K562 (cell line): Measurements from ENCODE around the gene FAF2. TPM values are rescaled to one million over a fixed set of nuclear protein-coding genes. Genes with fewer than 3 reads are reported as not detected.

Experiments
- CBFB ChIP-seq: sonication (generic); formaldehyde crosslinking; IDR thresholded peaks from 2 replicates; pipeline ENCODE4 v1.4.0; 2020; ENCODE audit warnings: mild to moderate bottlenecking, missing genetic modification reagents
- CXXC5 ChIP-seq: fragments of 250-450 bp; sonication (Bioruptor Pico); IDR thresholded peaks from 2 replicates; pipeline ENCODE4 v1.8.0; 2022; ENCODE audit warnings: inconsistent platforms, mild to moderate bottlenecking, moderate library complexity
- ELF1 ChIP-seq: fragments of 200-800 bp; sonication (Bioruptor generic); IDR thresholded peaks from 2 replicates; pipeline ENCODE4 v1.6.1; 2016; ENCODE audit warnings: missing genetic modification characterization, missing compliant biosample characterization
- ETS2 ChIP-seq: IDR thresholded peaks from 2 replicates; pipeline ENCODE4 v1.6.1; 2016; ENCODE audit warnings: borderline replicate concordance, missing genetic modification characterization, mild to moderate bottlenecking, moderate library complexity, missing compliant biosample characterization; ENCODE audit not compliant: poor library complexity, severe bottlenecking
- GTF2A2 ChIP-seq: IDR thresholded peaks from 2 replicates; pipeline ENCODE4 v1.6.1; 2016; ENCODE audit warnings: mild to moderate bottlenecking, missing genetic modification characterization, missing compliant biosample characterization
- KLF1 ChIP-seq: fragments of 450-650 bp; IDR thresholded peaks from 2 replicates; pipeline ENCODE4 v1.6.1; 2016; ENCODE audit warnings: missing genetic modification characterization, missing compliant biosample characterization
- MLX ChIP-seq, 2 experiments: fragments of 450-650 bp in 1 of 2; sonication (generic) in 1 of 2; formaldehyde crosslinking; conservative IDR thresholded peaks; 2 replicates each; pipeline versions ENCODE4 v1.4.0 to v1.8.1; 2020 to 2022; ENCODE audit warnings: mild to moderate bottlenecking in 1 of 2, missing genetic modification reagents in 1 of 2
- NRF1 ChIP-seq, 2 experiments: fragments of 450-650 bp; IDR thresholded peaks in 1 of 2; conservative IDR thresholded peaks in 1 of 2; 2 replicates each; pipeline ENCODE4 v1.6.1; 2014; ENCODE audit warnings: mild to moderate bottlenecking in 2 of 2
- RCOR1 ChIP-seq, 2 experiments: IDR thresholded peaks; 2 replicates each; pipeline ENCODE4 v1.6.1; 2012; ENCODE audit warnings: low read depth in 2 of 2, low read length in 2 of 2, borderline replicate concordance in 1 of 2, improper control_type of control experiment in 1 of 2
- SIX5 ChIP-seq, 2 experiments: IDR thresholded peaks; 2 replicates each; pipeline ENCODE4 v1.6.1; 2011; ENCODE audit warnings: low read length in 2 of 2, borderline replicate concordance in 1 of 2, low read depth in 1 of 2, mild to moderate bottlenecking in 1 of 2, moderate library complexity in 1 of 2; ENCODE audit not compliant: insufficient read depth in 1 of 2
- SNIP1 ChIP-seq: fragments of 450-650 bp; IDR thresholded peaks from 2 replicates; pipeline ENCODE4 v1.7.1; 2017; ENCODE audit warnings: low read depth, mild to moderate bottlenecking
- TBP ChIP-seq: optimal IDR thresholded peaks from 2 replicates; pipeline ENCODE3; 2011; ENCODE audit warnings: low read depth, low read length, improper control_type of control experiment
- ZBTB8A ChIP-seq: fragments of 450-650 bp; IDR thresholded peaks from 2 replicates; pipeline ENCODE4 v1.6.1; 2018; ENCODE audit warnings: mild to moderate bottlenecking, moderate library complexity; ENCODE audit not compliant: partially characterized antibody
- ZBTB9 ChIP-seq: fragments of 450-650 bp; formaldehyde crosslinking; IDR thresholded peaks from 2 replicates; pipeline ENCODE4 v1.4.0; 2020; ENCODE audit warnings: mild to moderate bottlenecking, moderate library complexity
- ZNF212 ChIP-seq: fragments of 450-650 bp; formaldehyde crosslinking; IDR thresholded peaks from 2 replicates; pipeline ENCODE4 v1.4.0; 2020; ENCODE audit warnings: mild to moderate bottlenecking
- polyA plus RNA-seq, 8 experiments: library from polyadenylated mRNA; depleted of rRNA in 4 of 8; stranded (reverse) in 5 of 8; unstranded in 3 of 8; fragments of >200 nt; fragmentation: Nextera tagmentation in 2 of 8; fragmentation: Illumina TruSeq in 1 of 8; extraction: Ambion mirVana in 2 of 8; extraction: Trizol in 1 of 8; gene quantifications; 2 replicates each; pipeline versions ENCODE4 v1.2.1 to v1.2.3, GENCODE V29; 2011 to 2014; ENCODE audit warnings: inconsistent platforms in 1 of 8, missing spikeins in 1 of 8
- total RNA-seq, 7 experiments: library from RNA; depleted of rRNA in 6 of 7; stranded (reverse); fragments of >200 nt in 6 of 7; fragmentation: Illumina TruSeq in 2 of 7; extraction: Trizol in 2 of 7; gene quantifications; 2 replicates each; pipeline versions ENCODE4 v1.2.1 to v1.2.3, GENCODE V29; 2011 to 2021; ENCODE audit warnings: low replicate concordance in 1 of 7
- TF ChIP-seq, protein P1 (sequence below): fragments of 250-450 bp; sonication (Bioruptor Pico); IDR thresholded peaks from 2 replicates; pipeline ENCODE4 v1.8.0; 2022; ENCODE audit warnings: moderate library complexity, mild to moderate bottlenecking, inconsistent platforms
- TF ChIP-seq, protein P2 (sequence below): sonication (generic); formaldehyde crosslinking; IDR thresholded peaks from 2 replicates; pipeline ENCODE4 v1.8.0; 2023; ENCODE audit warnings: mild to moderate bottlenecking, missing genetic modification reagents
- TF ChIP-seq, protein P3 (sequence below), 2 experiments: fragments of 200-800 bp in 1 of 2; sonication (Bioruptor generic) in 1 of 2; sonication (generic) in 1 of 2; formaldehyde crosslinking in 1 of 2; IDR thresholded peaks in 1 of 2; conservative IDR thresholded peaks in 1 of 2; 2 replicates each; pipeline versions ENCODE4 v1.5.0 to v1.6.1; 2016 to 2020; ENCODE audit warnings: missing compliant biosample characterization in 1 of 2, missing genetic modification characterization in 1 of 2, missing genetic modification reagents in 1 of 2

FAF2 gene
- total and polyA plus RNA-seq, 9 of the 15 experiments (the other 6 are each of a cell fraction or from before 2014, with no cell fraction given): 25.0 to 44.6 (median 36.1) TPM

DNA sequence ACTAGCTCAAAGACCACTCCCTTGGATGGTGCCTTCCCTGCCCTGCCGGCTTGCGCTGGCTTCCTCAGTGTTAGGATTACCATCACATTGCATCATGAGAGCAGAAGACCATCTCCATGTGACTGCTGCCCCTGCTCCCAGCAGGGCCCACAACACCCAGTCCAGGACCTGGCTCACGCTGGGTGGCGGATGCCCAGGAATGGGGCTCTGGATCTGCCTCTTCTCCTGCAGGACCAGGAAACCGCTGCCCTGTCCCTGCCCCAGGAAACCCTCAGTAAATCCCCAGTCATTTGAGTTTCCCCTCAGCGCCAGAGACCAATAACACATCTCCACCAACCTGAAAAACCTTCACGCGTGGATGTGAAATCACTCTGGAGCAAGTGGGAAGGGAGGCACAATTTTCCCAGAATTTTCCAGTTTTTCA, 92.3 kb downstream of the FAF2 start (continued):
- TF ChIP-seq, protein P1, sequence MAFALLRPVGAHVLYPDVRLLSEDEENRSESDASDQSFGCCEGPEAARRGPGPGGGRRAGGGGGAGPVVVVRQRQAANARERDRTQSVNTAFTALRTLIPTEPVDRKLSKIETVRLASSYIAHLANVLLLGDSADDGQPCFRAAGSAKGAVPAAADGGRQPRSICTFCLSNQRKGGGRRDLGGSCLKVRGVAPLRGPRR (CRISPR knock-in tag): 0 out of 2 replicates have a peak, but pooled peaks have one; percentile 30
- TF ChIP-seq ETS2 (no peak), CXXC5 (peak; percentile 84), SIX5 (IDR thresholded peaks at IDR 0.05; ENCODE audit: borderline replicate concordance in 1 of 2, insufficient read depth in 1 of 2, low read depth in 1 of 2, low read length in 2 of 2) (no peak), SNIP1 (no peak), ELF1 (tag) (no peak; the same call in 1 of the 2 replicates), GTF2A2 (tag) (no peak), CBFB (CRISPR knock-in tag) (no peak), ZBTB8A (no peak), ZBTB9 (CRISPR knock-in tag) (no peak; the same call in 1 of the 2 replicates), TBP (no peak), KLF1 (no peak), MLX (CRISPR knock-in tag; conservative IDR thresholded peaks at IDR 0.05) (no peak), NRF1 (conservative IDR thresholded peaks at IDR 0.05 in 1 of 2, IDR thresholded peaks at IDR 0.05 in 1 of 2) (peak in 1 of 2 experiments; percentile 41; a peak in 1 of 4 replicates), RCOR1 (IDR thresholded peaks at IDR 0.05; ENCODE audit: borderline replicate concordance in 1 of 2, low read depth in 2 of 2, low read length in 2 of 2) (no peak), ZNF212 (CRISPR knock-in tag) (peak; percentile 75; the same call in 1 of the 2 replicates)
- TF ChIP-seq, protein P2, sequence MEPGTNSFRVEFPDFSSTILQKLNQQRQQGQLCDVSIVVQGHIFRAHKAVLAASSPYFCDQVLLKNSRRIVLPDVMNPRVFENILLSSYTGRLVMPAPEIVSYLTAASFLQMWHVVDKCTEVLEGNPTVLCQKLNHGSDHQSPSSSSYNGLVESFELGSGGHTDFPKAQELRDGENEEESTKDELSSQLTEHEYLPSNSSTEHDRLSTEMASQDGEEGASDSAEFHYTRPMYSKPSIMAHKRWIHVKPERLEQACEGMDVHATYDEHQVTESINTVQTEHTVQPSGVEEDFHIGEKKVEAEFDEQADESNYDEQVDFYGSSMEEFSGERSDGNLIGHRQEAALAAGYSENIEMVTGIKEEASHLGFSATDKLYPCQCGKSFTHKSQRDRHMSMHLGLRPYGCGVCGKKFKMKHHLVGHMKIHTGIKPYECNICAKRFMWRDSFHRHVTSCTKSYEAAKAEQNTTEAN: no peak
- TF ChIP-seq, protein P3, sequence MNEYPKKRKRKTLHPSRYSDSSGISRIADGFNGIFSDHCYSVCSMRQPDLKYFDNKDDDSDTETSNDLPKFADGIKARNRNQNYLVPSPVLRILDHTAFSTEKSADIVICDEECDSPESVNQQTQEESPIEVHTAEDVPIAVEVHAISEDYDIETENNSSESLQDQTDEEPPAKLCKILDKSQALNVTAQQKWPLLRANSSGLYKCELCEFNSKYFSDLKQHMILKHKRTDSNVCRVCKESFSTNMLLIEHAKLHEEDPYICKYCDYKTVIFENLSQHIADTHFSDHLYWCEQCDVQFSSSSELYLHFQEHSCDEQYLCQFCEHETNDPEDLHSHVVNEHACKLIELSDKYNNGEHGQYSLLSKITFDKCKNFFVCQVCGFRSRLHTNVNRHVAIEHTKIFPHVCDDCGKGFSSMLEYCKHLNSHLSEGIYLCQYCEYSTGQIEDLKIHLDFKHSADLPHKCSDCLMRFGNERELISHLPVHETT (CRISPR knock-in tag; conservative IDR thresholded peaks at IDR 0.05 in 1 of 2, IDR thresholded peaks at IDR 0.05 in 1 of 2): no peak
